Spleen (tissue), 7 donors: ENCODE data around the gene SMIM43.

ENCODE experiments used
- CTCF ChIP-seq, 11 experiments: fragments of 200-600 bp in 7 of 11; fragments of 450-650 bp in 4 of 11; sonication (generic) in 4 of 11; IDR thresholded peaks in 8 of 11; conservative IDR thresholded peaks in 3 of 11; 1 replicate in 7 of 11; 2 replicates in 4 of 11; pipeline versions ENCODE4 v1.4.0 to v1.8.0; 2016 to 2021; ENCODE audit warnings: antibody characterized with exemption in 11 of 11, inconsistent platforms in 4 of 11, mild to moderate bottlenecking in 1 of 11
- POLR2A ChIP-seq, 3 donors: fragments of 450-650 bp; IDR thresholded peaks; one replicate each; pipeline ENCODE4 v1.5.1; 2017; ENCODE audit warnings: antibody characterized with exemption in 3 of 3, mild to moderate bottlenecking in 1 of 3
- POLR2AphosphoS5 ChIP-seq, 3 donors: sonication (generic); formaldehyde crosslinking; IDR thresholded peaks; one replicate each; pipeline ENCODE4 v1.5.1; 2017; ENCODE audit warnings: antibody characterized with exemption in 3 of 3
- donor health status: DM: no; HTN: no; CAD: no; lungs with moderate emphysema.
- donor health status: DM: no; HTN: no; CAD: no.
- donor health status: DM: no; HTN: no; CAD: no.

DNA sequence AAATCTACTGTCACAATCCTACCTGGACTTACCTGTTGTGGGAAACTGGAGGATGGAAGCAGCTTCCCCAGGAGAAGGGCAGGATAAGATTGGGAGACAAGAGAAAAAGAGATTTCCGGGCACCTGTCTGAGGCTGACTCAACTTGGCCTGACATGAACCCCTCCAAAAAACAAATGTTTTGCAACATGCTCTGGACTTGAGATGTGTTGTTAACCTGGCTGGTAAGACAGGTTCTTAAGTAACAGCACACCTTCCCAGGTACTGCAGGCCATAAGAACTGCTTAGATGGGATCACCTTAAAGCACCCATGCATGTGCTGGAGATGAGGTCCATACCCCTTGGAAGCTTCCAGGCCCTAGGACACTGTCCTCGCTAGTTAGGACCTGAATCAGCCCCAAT is 4.4 kb upstream of the SMIM43 start:
- TF ChIP-seq CTCF (IDR thresholded peaks at IDR 0.05 in 8 of 11, conservative IDR thresholded peaks at IDR 0.05 in 3 of 11), result no peak
- TF ChIP-seq POLR2AphosphoS5 (IDR thresholded peaks at IDR 0.05), result no peak
- TF ChIP-seq POLR2A (IDR thresholded peaks at IDR 0.05), result no peak
